Vagina (tissue), 2 donors: ENCODE measurements around the gene BASP1. TPM values are rescaled to one million over a fixed set of nuclear protein-coding genes. Genes with fewer than 3 reads are reported as not detected.

Experiments used
- DNase-seq, 2 donors: peaks; one replicate each; pipeline ENCODE4 v3.0.0-alpha.2; 2017; ENCODE audit errors: extremely low spot score in 2 of 2
- H3K27ac ChIP-seq: fragments of 200-600 bp; sonication (generic); one replicate; pipeline ENCODE4 v1.5.1; 2019
- H3K27me3 ChIP-seq: fragments of 200-600 bp; sonication (generic); one replicate; pipeline ENCODE4 v1.5.1; 2019
- H3K36me3 ChIP-seq, 2 donors: fragments of 200-600 bp; sonication (generic); one replicate each; pipeline ENCODE4 v1.5.1; 2017 to 2019
- H3K4me1 ChIP-seq: fragments of 200-600 bp; sonication (generic); one replicate; pipeline ENCODE4 v1.5.1; 2019
- H3K4me3 ChIP-seq, 2 donors: fragments of 200-600 bp; sonication (generic); 1 replicate in 1 of 2; 2 replicates in 1 of 2; pipeline ENCODE4 v1.5.1; 2016 to 2019
- H3K9me3 ChIP-seq: fragments of 200-600 bp; sonication (generic); one replicate; pipeline ENCODE4 v1.5.1; 2019
- POLR2A ChIP-seq, 2 donors: fragments of 450-650 bp; IDR thresholded peaks; one replicate each; pipeline ENCODE4 v1.6.1; 2017; ENCODE audit warnings: antibody characterized with exemption in 2 of 2, mild to moderate bottlenecking in 2 of 2, moderate library complexity in 2 of 2
- POLR2AphosphoS5 ChIP-seq, 2 donors: sonication (generic); formaldehyde crosslinking; IDR thresholded peaks; one replicate each; pipeline ENCODE4 v1.9.0; 2017; ENCODE audit warnings: antibody characterized with exemption in 2 of 2, mild to moderate bottlenecking in 2 of 2, low read depth in 1 of 2; ENCODE audit not compliant: insufficient read depth in 1 of 2
- intact Hi-C: fragments of 100-400 bp; cut with DNase I; formaldehyde crosslinking; loops from one replicate; pipeline ENCODE4 v1.15.1; 2023
- total RNA-seq: library from RNA; depleted of rRNA; stranded (reverse); fragments of >200 nt; gene quantifications from one replicate; pipeline ENCODE4 v1.2.3, GENCODE V29; 2016
- TF ChIP-seq, protein P1 (sequence below), 3 experiments: fragments of 450-650 bp in 2 of 3; fragments of 200-600 bp in 1 of 3; sonication (generic) in 1 of 3; IDR thresholded peaks; one replicate each; pipeline ENCODE4 v1.5.1; 2017 to 2019; ENCODE audit warnings: antibody characterized with exemption in 3 of 3, mild to moderate bottlenecking in 2 of 3, moderate library complexity in 2 of 3

BASP1 gene
- total RNA-seq, 1 donor from 2014 or later: 46.4 TPM

DNA sequence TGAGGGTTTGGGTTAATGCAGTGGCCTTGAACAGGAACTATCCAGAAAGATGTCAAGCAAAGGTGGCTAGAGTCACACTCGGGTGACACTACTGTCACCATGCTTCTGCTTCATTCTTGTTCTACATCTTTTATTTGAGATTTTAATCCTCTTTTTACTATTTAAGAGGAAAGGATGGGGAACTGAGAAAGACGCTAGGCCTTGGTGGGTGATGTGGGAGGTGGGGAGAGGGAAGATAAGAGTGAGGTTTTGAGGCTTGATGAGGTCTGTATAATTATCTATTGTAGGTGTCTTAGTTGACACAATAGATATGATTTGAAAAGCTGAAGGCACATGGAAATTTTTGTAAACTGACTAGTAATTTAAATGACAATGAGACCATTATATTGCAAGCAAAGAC, 3.5 kb upstream of the BASP1 start:
- H3K27ac ChIP-seq: no peak overlapping the region
- TF ChIP-seq POLR2A (IDR thresholded peaks at IDR 0.05) (no peak), POLR2AphosphoS5 (IDR thresholded peaks at IDR 0.05; ENCODE audit: insufficient read depth in 1 of 2, low read depth in 1 of 2) (no peak)
- TF ChIP-seq, protein P1, sequence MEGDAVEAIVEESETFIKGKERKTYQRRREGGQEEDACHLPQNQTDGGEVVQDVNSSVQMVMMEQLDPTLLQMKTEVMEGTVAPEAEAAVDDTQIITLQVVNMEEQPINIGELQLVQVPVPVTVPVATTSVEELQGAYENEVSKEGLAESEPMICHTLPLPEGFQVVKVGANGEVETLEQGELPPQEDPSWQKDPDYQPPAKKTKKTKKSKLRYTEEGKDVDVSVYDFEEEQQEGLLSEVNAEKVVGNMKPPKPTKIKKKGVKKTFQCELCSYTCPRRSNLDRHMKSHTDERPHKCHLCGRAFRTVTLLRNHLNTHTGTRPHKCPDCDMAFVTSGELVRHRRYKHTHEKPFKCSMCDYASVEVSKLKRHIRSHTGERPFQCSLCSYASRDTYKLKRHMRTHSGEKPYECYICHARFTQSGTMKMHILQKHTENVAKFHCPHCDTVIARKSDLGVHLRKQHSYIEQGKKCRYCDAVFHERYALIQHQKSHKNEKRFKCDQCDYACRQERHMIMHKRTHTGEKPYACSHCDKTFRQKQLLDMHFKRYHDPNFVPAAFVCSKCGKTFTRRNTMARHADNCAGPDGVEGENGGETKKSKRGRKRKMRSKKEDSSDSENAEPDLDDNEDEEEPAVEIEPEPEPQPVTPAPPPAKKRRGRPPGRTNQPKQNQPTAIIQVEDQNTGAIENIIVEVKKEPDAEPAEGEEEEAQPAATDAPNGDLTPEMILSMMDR (IDR thresholded peaks at IDR 0.05): no peak
- intact Hi-C loops: no loop called here
- H3K9me3 ChIP-seq: no peaks in the 10 kb centered on the region
- peaks cover 10% of the 10 kb centered on the region for H3K4me1 ChIP-seq
- H3K27me3 ChIP-seq: no peaks in the 10 kb centered on the region
- H3K36me3 ChIP-seq: no peaks in the 10 kb centered on the region
- DNase-seq: no peak
- H3K4me3 ChIP-seq: no peak overlapping the region

DNA sequence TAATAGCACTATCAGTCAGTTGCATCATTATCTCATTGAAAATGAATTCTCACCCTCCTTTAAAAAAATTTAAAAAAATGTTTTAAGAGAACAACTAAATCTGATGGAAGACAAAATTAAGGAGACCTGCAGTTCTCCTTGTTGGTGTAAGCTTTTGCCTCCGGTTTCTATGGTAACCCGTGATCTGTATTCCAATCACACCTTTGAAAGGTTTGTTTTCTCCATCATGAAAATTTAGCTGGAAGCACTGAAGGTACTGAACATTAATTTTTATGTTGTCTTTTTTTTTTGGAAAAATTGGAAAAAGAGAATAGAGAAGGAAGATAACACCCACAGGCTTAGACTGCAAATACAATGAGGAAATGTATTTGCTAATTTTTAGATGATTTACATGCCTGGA, 2.5 kb upstream of the BASP1 start:
- no peak for DNase-seq
- H3K4me3 ChIP-seq: no peak overlapping the region
- no peak overlapping the region for H3K27ac ChIP-seq
- H3K9me3 ChIP-seq: no peaks in the 10 kb centered on the region
- intact Hi-C loops: loop anchor here (5.0 kb wide), 1 partner anchor 1092 kb away; no protein-coding TSS in a partner anchor
- no peaks in the 10 kb centered on the region for H3K27me3 ChIP-seq
- peaks cover 16% of the 10 kb centered on the region for H3K4me1 ChIP-seq
- TF ChIP-seq POLR2AphosphoS5 (IDR thresholded peaks at IDR 0.05; ENCODE audit: insufficient read depth in 1 of 2, low read depth in 1 of 2) (no peak), POLR2A (IDR thresholded peaks at IDR 0.05) (no peak)
- TF ChIP-seq, protein P1 (IDR thresholded peaks at IDR 0.05): no peak
- H3K36me3 ChIP-seq: no peaks in the 10 kb centered on the region

DNA sequence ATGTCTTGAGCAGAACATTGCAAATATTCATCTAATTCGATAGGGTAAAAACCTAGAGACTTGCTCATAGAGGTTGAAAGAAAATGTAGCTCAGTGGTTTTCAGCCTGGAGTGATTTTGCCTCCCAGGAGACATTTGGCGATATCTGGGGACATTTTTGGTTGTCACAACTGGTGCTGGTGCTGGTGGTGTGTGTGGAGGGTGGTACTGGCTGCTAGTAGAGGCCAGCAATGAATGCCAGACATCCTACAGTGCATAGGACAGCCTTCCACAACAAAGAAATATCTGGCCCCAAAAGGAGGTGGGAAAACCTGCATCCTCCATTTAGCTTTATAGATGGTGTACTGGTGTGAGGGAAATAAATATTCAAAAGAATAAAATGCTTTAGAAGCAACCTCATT, 2.1 kb upstream of the BASP1 start:
- no peak overlapping the region for H3K27ac ChIP-seq
- no peak for TF ChIP-seq POLR2AphosphoS5 (IDR thresholded peaks at IDR 0.05; ENCODE audit: insufficient read depth in 1 of 2, low read depth in 1 of 2)
- TF ChIP-seq POLR2A (IDR thresholded peaks at IDR 0.05): no peak
- TF ChIP-seq, protein P1 (IDR thresholded peaks at IDR 0.05): no peak
- peaks cover 16% of the 10 kb centered on the region for H3K4me1 ChIP-seq
- no peaks in the 10 kb centered on the region for H3K36me3 ChIP-seq
- DNase-seq: no peak
- H3K27me3 ChIP-seq: no peaks in the 10 kb centered on the region
- no peaks in the 10 kb centered on the region for H3K9me3 ChIP-seq
- H3K4me3 ChIP-seq: no peak overlapping the region
- intact Hi-C loops: loop anchor here (5.0 kb wide), 1 partner anchor 1092 kb away; no protein-coding TSS in a partner anchor

DNA sequence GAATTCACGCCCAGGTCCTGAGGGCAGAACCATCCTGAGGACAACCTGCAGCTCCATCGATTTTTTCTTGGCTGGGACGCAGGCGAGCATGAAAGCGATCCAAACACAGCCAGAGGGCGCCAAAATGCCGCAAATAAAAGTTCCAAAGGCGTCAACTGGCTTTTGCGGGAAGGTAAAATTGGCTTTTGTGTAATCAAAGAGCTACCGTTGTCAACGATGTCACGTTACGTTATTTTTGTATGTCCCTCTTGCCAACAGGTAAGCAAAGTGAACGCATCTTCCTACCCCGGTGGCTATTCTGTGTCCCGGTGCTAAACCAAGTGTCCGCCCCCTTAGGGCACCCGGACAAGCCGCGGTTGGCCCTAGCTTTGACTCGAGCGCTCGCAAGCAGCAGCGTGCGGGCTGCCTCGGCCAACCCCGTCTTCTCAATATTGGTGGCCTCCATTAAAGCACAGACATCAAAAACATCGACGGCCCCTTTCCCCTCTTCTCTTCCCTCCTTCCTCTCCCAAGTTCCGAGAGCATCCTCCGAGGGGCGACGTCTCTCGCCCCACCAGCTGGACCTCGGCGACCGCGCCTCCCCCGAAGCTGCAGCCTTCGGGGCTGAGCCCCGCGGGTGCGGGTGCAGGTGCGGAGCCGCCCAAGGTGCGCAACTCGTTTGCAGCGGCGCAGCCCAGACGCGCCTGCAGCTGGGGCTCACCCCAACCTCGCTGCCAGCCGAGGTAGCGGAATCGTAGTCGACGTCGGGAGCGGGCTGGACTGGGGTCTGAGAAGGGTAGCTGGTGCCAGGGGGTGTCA, 1.1 kb upstream of the BASP1 start:
- TF ChIP-seq POLR2AphosphoS5 (IDR thresholded peaks at IDR 0.05; ENCODE audit: insufficient read depth in 1 of 2, low read depth in 1 of 2) (peak; percentile 39 to 50), POLR2A (IDR thresholded peaks at IDR 0.05) (no peak)
- TF ChIP-seq, protein P1 (IDR thresholded peaks at IDR 0.05): peak; percentile 28 to 83 (median 65)
- DNase-seq: peak in 1 of 2 donors; percentile 92
- no peaks in the 10 kb centered on the region for H3K9me3 ChIP-seq
- no peaks in the 10 kb centered on the region for H3K36me3 ChIP-seq
- peaks cover 16% of the 10 kb centered on the region for H3K4me1 ChIP-seq
- peak overlapping the region; percentile 63 to 68 for H3K4me3 ChIP-seq
- no peaks in the 10 kb centered on the region for H3K27me3 ChIP-seq
- intact Hi-C loops: loop anchor here (5.0 kb wide), 1 partner anchor 1091 kb away; no protein-coding TSS in a partner anchor
- peak overlapping the region; percentile 77 for H3K27ac ChIP-seq

DNA sequence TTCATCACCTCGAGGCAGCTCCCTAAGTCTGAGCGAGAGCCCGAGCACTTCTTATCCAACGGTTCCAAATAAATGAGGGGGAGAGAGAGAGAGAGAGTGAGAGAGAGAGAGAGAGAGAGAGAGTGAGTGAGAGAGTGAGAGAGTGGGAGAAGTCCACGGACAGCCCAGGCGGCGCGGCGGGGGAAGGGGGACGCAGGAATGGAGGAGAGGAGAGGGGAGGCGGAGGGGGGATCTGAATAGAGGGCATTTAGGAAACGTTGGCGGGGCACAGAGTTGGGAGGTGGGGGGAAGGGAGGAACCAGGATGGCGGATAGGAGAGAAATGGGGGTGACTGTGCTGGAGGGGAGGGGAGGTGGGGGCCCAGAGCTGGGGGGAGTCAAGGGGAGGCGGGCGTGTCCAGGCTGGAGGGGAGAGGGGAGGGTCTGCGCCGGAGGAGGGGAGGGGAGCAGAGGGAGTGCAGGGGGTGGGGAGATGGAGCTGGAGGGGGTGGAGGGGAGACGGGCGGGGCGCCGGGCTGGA, 398 bp upstream of the BASP1 start:
- H3K9me3 ChIP-seq: no peaks in the 10 kb centered on the region
- peak overlapping the region; percentile 63 to 68 for H3K4me3 ChIP-seq
- TF ChIP-seq POLR2A (IDR thresholded peaks at IDR 0.05) (no peak), POLR2AphosphoS5 (IDR thresholded peaks at IDR 0.05; ENCODE audit: insufficient read depth in 1 of 2, low read depth in 1 of 2) (no peak)
- TF ChIP-seq, protein P1 (IDR thresholded peaks at IDR 0.05): no peak
- no peaks in the 10 kb centered on the region for H3K27me3 ChIP-seq
- no peak for DNase-seq
- H3K27ac ChIP-seq: peak overlapping the region; percentile 77
- no peaks in the 10 kb centered on the region for H3K36me3 ChIP-seq
- H3K4me1 ChIP-seq: peaks cover 16% of the 10 kb centered on the region
- intact Hi-C loops: loop anchor here (5.0 kb wide), 1 partner anchor 1090 kb away; no protein-coding TSS in a partner anchor
